Left lung (tissue), 10 donors: ENCODE results near the gene GRIFIN. TPM values are rescaled to one million over a fixed set of nuclear protein-coding genes. Genes with fewer than 3 reads are reported as not detected.

Experiments used
- ATAC-seq: fragments of 200-7000 bp; cut with Tn5 transposase; one replicate; pipeline ENCODE4 v1.9.1; 2020; ENCODE audit warnings: moderate library complexity
- DNase-seq, 4 donors: peaks; one replicate each; pipeline ENCODE4 v3.0.0-alpha.2; 2013 to 2020
- H3K27ac ChIP-seq, 2 donors: fragments of 200-600 bp; sonication (generic) in 1 of 2; one replicate each; pipeline versions ENCODE4 v1.5.0 to v1.8.0; 2020 to 2021
- H3K27me3 ChIP-seq, 2 donors: fragments of 200-600 bp; sonication (generic) in 1 of 2; one replicate each; pipeline versions ENCODE4 v1.5.0 to v1.8.0; 2020 to 2021
- H3K36me3 ChIP-seq, 2 donors: fragments of 200-600 bp; sonication (generic) in 1 of 2; one replicate each; pipeline versions ENCODE4 v1.5.0 to v1.8.0; 2020 to 2021
- H3K4me1 ChIP-seq, 2 donors: fragments of 200-600 bp; one replicate each; pipeline ENCODE4 v1.8.0; 2021
- H3K4me3 ChIP-seq, 2 donors: fragments of 200-600 bp; sonication (generic) in 1 of 2; one replicate each; pipeline versions ENCODE4 v1.5.0 to v1.8.0; 2020 to 2021; ENCODE audit warnings: mild to moderate bottlenecking in 1 of 2
- H3K9me3 ChIP-seq, 2 donors: fragments of 200-600 bp; sonication (generic) in 1 of 2; one replicate each; pipeline versions ENCODE4 v1.5.0 to v1.8.0; 2020 to 2021
- intact Hi-C, 2 donors: fragments of 100-400 bp; cut with DNase I; formaldehyde crosslinking; loops; one replicate each; pipeline versions ENCODE4 v1.11.2 to v1.14.2; 2022
- polyA plus RNA-seq, 6 donors: library from polyadenylated mRNA; unstranded; fragments of 120-200 nt; gene quantifications; one replicate each; pipeline ENCODE4 v1.2.1, GENCODE V29; 2013; ENCODE audit not compliant: insufficient read length in 6 of 6
- total RNA-seq, 2 donors: library from RNA; stranded (reverse); fragmentation: NEBNext Ultra II Directional; extraction: Animal tissue kit (Norgen Biotek cat#: 25700); gene quantifications; one replicate each; pipeline ENCODE4 v1.2.1, GENCODE V29; 2021
- TF ChIP-seq, protein P1 (sequence below), 2 donors: fragments of 200-600 bp; sonication (generic) in 1 of 2; IDR thresholded peaks; one replicate each; pipeline versions ENCODE4 v1.5.0 to v1.8.0; 2021; ENCODE audit warnings: antibody characterized with exemption in 2 of 2
- donor health status: DM: no; HTN: yes; CAD: no.
- donor health status: DM: no; HTN: no; CAD: no.

The GRIFIN gene
- total and polyA plus RNA-seq, 8 donors: 0.22 to 0.31 (median 0.26) TPM; not detected in 5

DNA sequence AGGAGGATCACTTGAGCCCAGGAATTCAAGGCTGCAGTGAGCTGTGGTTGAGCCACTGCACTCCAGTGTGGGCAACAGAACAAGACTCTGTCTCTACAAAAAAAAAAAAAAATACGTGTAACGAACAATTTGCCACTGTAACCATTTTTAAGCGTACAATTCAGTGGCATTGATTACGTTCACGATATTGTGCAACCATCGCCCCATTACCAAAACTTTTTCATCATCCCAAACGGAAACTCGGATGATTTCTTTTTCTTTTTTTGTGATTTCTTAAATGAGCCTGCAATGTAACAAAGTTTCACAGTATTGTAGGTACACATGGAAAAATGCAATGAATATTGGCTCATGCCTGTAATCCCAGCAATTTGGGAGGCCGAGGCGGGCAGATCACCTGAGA is 9.5 kb downstream of the GRIFIN start:
- DNase-seq (no peak), ATAC-seq (no peak)
- Histone ChIP-seq H3K4me1 (peaks cover 4 to 25% of the 10 kb centered on the region in 2 donors), H3K27ac (no peak overlapping the region), H3K4me3 (no peak overlapping the region), H3K36me3 (no peaks in the 10 kb centered on the region), H3K9me3 (no peaks in the 10 kb centered on the region), H3K27me3 (peaks cover 0 to 5% of the 10 kb centered on the region in 2 donors)
- intact Hi-C loops: no loop called here
- TF ChIP-seq, protein P1, sequence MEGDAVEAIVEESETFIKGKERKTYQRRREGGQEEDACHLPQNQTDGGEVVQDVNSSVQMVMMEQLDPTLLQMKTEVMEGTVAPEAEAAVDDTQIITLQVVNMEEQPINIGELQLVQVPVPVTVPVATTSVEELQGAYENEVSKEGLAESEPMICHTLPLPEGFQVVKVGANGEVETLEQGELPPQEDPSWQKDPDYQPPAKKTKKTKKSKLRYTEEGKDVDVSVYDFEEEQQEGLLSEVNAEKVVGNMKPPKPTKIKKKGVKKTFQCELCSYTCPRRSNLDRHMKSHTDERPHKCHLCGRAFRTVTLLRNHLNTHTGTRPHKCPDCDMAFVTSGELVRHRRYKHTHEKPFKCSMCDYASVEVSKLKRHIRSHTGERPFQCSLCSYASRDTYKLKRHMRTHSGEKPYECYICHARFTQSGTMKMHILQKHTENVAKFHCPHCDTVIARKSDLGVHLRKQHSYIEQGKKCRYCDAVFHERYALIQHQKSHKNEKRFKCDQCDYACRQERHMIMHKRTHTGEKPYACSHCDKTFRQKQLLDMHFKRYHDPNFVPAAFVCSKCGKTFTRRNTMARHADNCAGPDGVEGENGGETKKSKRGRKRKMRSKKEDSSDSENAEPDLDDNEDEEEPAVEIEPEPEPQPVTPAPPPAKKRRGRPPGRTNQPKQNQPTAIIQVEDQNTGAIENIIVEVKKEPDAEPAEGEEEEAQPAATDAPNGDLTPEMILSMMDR (IDR thresholded peaks at IDR 0.05): no peak

DNA sequence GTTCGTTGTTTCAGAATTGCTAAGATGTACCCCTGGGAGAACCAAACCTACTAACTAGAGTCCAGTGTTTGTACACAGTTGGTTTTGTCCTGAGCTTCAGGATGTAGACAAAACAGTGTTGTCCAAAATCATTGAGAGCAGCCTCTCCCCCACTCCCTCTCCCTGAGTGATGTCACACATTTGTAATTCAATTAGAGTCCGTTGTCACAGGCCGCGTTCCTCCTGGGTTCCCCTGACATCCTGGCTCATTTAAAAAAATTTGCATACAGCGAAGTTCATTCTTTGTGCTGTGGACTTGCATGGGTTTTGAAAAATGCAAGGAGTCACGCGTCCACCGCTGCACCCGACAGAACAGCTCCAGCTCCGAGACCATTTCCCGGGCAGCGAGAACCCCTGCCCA is 10.3 kb downstream of the GRIFIN start:
- intact Hi-C loops: no loop called here
- TF ChIP-seq, protein P1 (IDR thresholded peaks at IDR 0.05): no peak
- no peak for ATAC-seq

DNA sequence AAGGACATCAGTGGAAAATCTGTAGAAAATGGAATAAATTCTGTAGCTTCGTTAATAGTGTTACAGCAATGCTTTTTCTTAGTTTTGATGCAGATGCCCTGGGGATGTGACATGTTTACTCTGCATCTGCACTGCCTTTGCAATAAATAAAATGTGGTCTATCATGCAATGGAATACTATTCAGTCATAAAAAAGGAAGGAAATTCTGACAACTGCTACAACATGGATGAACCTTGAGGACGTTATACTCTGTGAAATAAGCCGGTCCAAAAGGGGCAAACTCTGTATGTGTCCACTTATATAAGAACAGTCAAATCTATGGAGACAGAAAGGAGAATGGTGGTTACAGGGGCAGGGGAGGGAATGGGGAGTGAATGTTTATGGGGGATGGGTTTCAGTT is 13.5 kb downstream of the GRIFIN start:
- no peaks in the 10 kb centered on the region for H3K27me3 ChIP-seq
- DNase-seq (no peak), ATAC-seq (no peak)
- no peaks in the 10 kb centered on the region for H3K4me1 ChIP-seq
- H3K9me3 ChIP-seq: no peaks in the 10 kb centered on the region
- TF ChIP-seq, protein P1 (IDR thresholded peaks at IDR 0.05): no peak
- no peak overlapping the region for H3K4me3 ChIP-seq
- intact Hi-C loops: no loop called here
- H3K27ac ChIP-seq: no peak overlapping the region
- no peaks in the 10 kb centered on the region for H3K36me3 ChIP-seq

More for the DNA sequence above, 10.3 kb downstream of the GRIFIN start:
- no peak overlapping the region for H3K4me3 ChIP-seq
- no peaks in the 10 kb centered on the region for H3K36me3 ChIP-seq
- DNase-seq: no peak
- no peaks in the 10 kb centered on the region for H3K27me3 ChIP-seq
- H3K4me1 ChIP-seq: peaks cover 4 to 19% of the 10 kb centered on the region in 2 donors
- no peak overlapping the region for H3K27ac ChIP-seq
- no peaks in the 10 kb centered on the region for H3K9me3 ChIP-seq

DNA sequence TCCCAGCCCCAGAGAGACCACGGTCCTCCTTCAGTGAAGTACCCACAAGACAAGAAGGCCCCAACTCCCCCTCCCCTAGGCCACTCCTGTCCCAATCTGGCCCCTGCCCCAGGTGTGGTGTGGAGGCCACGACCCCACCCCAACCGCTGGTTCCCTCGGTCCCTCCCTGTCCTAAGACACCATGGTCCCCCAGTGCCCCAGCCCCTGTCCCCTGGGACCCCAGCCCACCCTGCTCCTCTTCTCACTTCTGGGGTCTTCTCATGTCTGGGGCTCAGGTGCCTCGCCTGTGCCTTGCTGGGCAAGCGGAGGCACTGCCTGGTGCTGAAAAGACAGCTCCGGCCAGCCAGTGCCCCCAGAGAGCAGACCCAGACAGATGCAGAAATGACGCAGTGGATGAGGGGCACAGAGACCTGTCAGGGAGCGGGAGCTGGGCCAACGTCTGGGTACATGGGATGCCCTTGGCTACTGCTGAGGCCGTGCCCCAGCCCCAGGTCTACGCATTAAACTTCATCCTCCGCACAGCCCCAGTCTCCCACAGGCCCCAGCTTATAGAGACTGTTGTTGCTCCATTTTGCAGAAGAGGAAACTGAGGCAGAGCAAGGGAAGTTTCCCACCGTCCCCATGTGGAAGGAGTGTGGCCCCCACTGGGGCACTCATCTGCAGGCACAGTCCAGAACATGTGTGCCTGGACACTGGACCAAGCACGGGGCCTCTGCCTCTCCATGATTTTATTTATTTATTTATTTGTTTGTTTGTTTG is 14.8 kb downstream of the GRIFIN start:
- Histone ChIP-seq H3K27ac (no peak overlapping the region), H3K4me3 (no peak overlapping the region), H3K36me3 (no peaks in the 10 kb centered on the region), H3K4me1 (no peaks in the 10 kb centered on the region), H3K27me3 (no peaks in the 10 kb centered on the region), H3K9me3 (no peaks in the 10 kb centered on the region)
- TF ChIP-seq, protein P1 (IDR thresholded peaks at IDR 0.05): no peak
- ATAC-seq (no peak), DNase-seq (no peak)
- intact Hi-C loops: no loop called here

DNA sequence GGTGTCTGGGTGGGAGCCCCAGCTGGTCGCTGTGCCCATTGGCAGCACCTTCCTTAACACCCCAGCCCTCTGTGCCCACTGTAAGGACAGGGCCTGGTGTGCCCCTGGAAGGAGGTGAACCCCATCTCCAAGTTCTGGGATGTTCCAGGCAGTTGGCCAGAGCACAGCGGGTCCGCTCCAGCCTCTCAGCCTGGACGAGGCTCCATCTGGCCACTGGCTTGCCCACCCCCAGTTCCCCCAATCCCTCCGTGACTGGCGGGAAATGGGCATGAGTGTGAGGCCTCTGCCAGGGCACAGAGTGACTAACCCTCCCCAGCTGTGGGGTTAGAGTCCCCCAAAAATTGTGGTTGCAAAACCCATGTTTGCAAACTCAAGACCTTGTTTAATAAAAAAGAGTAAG is 15.6 kb downstream of the GRIFIN start:
- no peak for ATAC-seq
- TF ChIP-seq, protein P1 (IDR thresholded peaks at IDR 0.05): no peak
- intact Hi-C loops: no loop called here

More for the DNA sequence above, 15.6 kb downstream of the GRIFIN start:
- Histone ChIP-seq H3K27me3 (no peaks in the 10 kb centered on the region), H3K9me3 (no peaks in the 10 kb centered on the region), H3K36me3 (no peaks in the 10 kb centered on the region), H3K27ac (no peak overlapping the region), H3K4me3 (no peak overlapping the region), H3K4me1 (no peaks in the 10 kb centered on the region)
- no peak for DNase-seq
